Activated naive CD8-positive, alpha-beta T cell treated with anti-CD3 and anti-CD28 coated beads, Interleukin-2, amount 50 U/mL, for 24 hours (primary cell): ENCODE data around the gene ITPRID2.

Experiments
- ATAC-seq: fragments of 150-1000 bp; cut with Tn5 transposase; one replicate; pipeline ENCODE4 v1.10.0; 2021
- DNase-seq: peaks from one replicate; pipeline ENCODE4 v3.0.0; 2021
- H3K27ac Mint-ChIP-seq: one replicate; pipeline ENCODE4 v1.8.0; 2021; ENCODE audit warnings: mild to moderate bottlenecking, mixed read lengths
- H3K27me3 Mint-ChIP-seq: one replicate; pipeline ENCODE4 v1.8.0; 2021; ENCODE audit warnings: mixed read lengths
- H3K36me3 Mint-ChIP-seq: one replicate; pipeline ENCODE4 v1.8.0; 2021; ENCODE audit warnings: low read depth, mixed read lengths
- H3K4me1 Mint-ChIP-seq: one replicate; pipeline ENCODE4 v1.8.0; 2021; ENCODE audit warnings: mixed read lengths
- H3K4me3 Mint-ChIP-seq: one replicate; pipeline ENCODE4 v1.8.0; 2021; ENCODE audit warnings: mild to moderate bottlenecking, moderate library complexity, mixed read lengths
- H3K9me3 Mint-ChIP-seq: one replicate; pipeline ENCODE4 v1.8.0; 2021; ENCODE audit warnings: mixed read lengths

Gene ITPRID2

GRCh38 chr2:181891258-181891965, at the start of gene ITPRID2:
TSS of gene ITPRID2 (plus strand) at chr2:181891730. CDS start at chr2:181892067, 337 bp downstream.
- H3K4me1 Mint-ChIP-seq = peaks cover 30% of the 10 kb centered on the region
- H3K27ac Mint-ChIP-seq = peak within 1 kb of the TSS; percentile 91
- peak within 1 kb of the TSS; percentile 98 for H3K4me3 Mint-ChIP-seq
- H3K9me3 Mint-ChIP-seq = no peaks in the 10 kb centered on the region
- DNase-seq = peak; percentile 74
- ATAC-seq = peak; percentile 97
- peaks cover 20% of the 10 kb centered on the region for H3K36me3 Mint-ChIP-seq
- peaks cover 22% of the 10 kb centered on the region for H3K27me3 Mint-ChIP-seq

GRCh38 chr2:181844551-181845290, 46.8 kb upstream of the ITPRID2 start:
- Mint-ChIP-seq H3K4me1 (peaks cover 3% of the 10 kb centered on the region), H3K27ac (no peak overlapping the region), H3K36me3 (no peaks in the 10 kb centered on the region), H3K27me3 (peaks cover 11% of the 10 kb centered on the region), H3K9me3 (no peaks in the 10 kb centered on the region), H3K4me3 (no peak overlapping the region)
- ATAC-seq (no peak), DNase-seq (no peak)

DNA sequence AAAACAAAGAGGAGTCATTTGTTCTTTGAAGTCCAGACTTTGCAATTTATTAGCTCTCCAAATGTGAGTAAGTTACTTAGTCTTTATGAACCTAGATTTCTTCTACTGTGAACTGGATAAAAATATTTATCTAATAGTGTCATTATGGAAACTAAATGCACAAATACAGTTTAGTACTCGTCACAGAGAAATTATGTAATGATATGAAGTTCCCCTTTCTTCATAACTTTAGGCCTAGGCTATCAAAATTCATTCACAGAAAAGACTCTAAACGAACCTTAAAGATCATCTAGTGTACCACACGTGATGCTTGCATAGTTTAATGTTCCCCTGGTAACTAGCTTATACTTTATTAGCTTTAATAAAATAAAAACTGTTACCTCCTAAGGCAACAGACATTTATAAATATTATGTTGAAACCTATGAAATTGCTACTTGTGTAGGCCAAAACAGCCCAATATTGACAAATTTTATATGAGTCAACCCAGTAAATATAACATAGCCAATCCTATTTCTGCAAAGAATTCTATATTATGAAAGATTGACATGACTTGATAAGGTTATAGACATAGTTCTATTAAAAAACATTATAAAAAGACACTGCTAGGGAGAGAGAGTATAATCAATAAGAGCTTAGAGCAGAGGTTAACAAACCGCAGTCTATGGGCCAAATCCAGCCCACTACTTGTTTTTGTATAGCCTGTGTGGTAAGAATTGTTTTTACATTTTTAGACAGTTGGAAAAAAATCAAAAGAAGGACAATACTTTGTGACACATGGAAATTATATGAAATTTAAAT, 44.9 kb upstream of the ITPRID2 start:
- DNase-seq = no peak
- Mint-ChIP-seq H3K27ac (no peak overlapping the region), H3K4me3 (no peak overlapping the region), H3K9me3 (no peaks in the 10 kb centered on the region), H3K36me3 (no peaks in the 10 kb centered on the region), H3K27me3 (peaks cover 6% of the 10 kb centered on the region), H3K4me1 (peaks cover 5% of the 10 kb centered on the region)
- no peak for ATAC-seq

DNA sequence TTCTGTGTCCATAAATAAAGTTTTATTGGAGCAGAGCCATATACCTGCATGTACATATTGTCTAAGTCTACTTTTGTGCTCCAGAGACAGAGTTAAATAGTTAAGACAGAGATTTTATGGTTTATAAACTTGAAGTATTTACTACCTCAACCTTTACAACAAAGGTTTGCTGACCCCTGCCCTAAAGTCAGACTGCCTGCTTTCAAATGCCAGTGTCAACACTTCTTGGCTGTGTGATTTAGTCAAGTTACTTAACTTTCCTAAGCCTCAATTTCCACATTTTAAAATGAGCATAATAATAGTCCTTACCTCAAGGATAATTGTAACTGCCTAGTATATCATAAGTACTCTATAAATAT, 44.4 kb upstream of the ITPRID2 start:
- no peak overlapping the region for H3K4me3 Mint-ChIP-seq
- DNase-seq (no peak), ATAC-seq (no peak)
- peaks cover 6% of the 10 kb centered on the region for H3K27me3 Mint-ChIP-seq
- no peaks in the 10 kb centered on the region for H3K36me3 Mint-ChIP-seq
- no peaks in the 10 kb centered on the region for H3K9me3 Mint-ChIP-seq
- H3K27ac Mint-ChIP-seq = no peak overlapping the region
- peaks cover 5% of the 10 kb centered on the region for H3K4me1 Mint-ChIP-seq

DNA sequence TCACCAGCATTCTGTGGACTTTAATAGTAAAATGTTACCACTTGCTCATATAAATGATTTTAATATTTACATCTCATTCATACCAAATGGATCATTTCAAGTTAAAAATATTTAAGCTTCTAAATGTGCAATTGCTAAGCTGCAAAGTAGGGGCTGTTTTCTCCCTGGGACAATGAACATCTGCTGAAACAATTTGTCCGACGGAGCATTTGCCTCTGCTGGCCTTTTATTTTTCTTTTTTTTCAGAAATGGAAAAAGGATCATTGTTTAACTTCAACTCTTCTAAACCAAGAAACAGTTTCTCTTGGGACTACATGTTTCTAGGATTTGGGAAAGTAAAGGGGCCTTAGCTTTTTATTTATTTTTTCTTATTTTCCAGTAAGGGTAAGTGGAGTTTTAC, 43.8 kb upstream of the ITPRID2 start:
- DNase-seq (no peak), ATAC-seq (no peak)
- H3K27ac Mint-ChIP-seq = no peak overlapping the region
- H3K4me1 Mint-ChIP-seq = peaks cover 5% of the 10 kb centered on the region
- H3K27me3 Mint-ChIP-seq = peaks cover 6% of the 10 kb centered on the region
- no peaks in the 10 kb centered on the region for H3K9me3 Mint-ChIP-seq
- no peak overlapping the region for H3K4me3 Mint-ChIP-seq
- no peaks in the 10 kb centered on the region for H3K36me3 Mint-ChIP-seq

- ATAC-seq = no peak
- Mint-ChIP-seq H3K27me3 (peaks cover 4% of the 10 kb centered on the region), H3K4me1 (peaks cover 5% of the 10 kb centered on the region), H3K9me3 (no peaks in the 10 kb centered on the region), H3K36me3 (no peaks in the 10 kb centered on the region), H3K27ac (no peak overlapping the region), H3K4me3 (no peak overlapping the region)
- no peak for DNase-seq
Measured at GRCh38 chr2:181848261-181848886, 43.2 kb upstream of the ITPRID2 start.

GRCh38 chr2:181849601-181850000, 41.9 kb upstream of the ITPRID2 start:
- no peaks in the 10 kb centered on the region for H3K36me3 Mint-ChIP-seq
- no peak overlapping the region for H3K4me3 Mint-ChIP-seq
- H3K9me3 Mint-ChIP-seq = no peaks in the 10 kb centered on the region

DNA sequence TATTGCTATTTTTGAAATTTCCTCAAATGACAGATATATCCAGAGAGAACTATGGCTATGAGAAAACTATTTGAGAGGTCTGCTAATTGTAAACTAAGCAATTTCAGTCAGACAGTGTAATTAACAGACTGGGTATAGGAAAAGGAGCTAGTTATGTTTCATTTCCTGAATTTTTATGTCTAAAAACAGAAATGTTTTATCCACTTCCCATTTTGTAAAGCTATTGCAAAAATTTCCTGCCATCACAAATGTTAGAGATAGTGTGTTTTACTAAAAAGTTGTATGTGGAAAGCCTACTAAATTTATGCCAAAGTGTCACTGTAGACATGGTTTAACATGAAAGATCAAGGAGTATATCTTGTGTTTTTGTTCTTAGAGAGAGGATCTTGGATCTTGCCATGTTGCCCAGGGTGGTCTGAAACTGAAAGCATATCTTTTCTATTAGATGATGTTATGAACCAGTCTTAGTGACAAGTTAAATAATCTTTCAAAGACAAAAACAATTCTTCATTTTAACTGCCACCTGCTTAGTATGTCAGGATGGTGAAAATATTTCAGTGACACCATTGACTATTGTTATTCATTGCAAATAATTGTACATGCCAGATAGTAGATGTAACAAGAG, 40.5 kb upstream of the ITPRID2 start:
- Mint-ChIP-seq H3K9me3 (no peaks in the 10 kb centered on the region), H3K36me3 (no peaks in the 10 kb centered on the region), H3K27ac (no peak overlapping the region), H3K4me1 (peaks cover 5% of the 10 kb centered on the region), H3K27me3 (no peaks in the 10 kb centered on the region), H3K4me3 (no peak overlapping the region)
- DNase-seq (no peak), ATAC-seq (no peak)

More at GRCh38 chr2:181849601-181850000, 41.9 kb upstream of the ITPRID2 start:
- ATAC-seq (no peak), DNase-seq (no peak)
- peaks cover 5% of the 10 kb centered on the region for H3K4me1 Mint-ChIP-seq
- no peak overlapping the region for H3K27ac Mint-ChIP-seq
- H3K27me3 Mint-ChIP-seq = peaks cover 1% of the 10 kb centered on the region

DNA sequence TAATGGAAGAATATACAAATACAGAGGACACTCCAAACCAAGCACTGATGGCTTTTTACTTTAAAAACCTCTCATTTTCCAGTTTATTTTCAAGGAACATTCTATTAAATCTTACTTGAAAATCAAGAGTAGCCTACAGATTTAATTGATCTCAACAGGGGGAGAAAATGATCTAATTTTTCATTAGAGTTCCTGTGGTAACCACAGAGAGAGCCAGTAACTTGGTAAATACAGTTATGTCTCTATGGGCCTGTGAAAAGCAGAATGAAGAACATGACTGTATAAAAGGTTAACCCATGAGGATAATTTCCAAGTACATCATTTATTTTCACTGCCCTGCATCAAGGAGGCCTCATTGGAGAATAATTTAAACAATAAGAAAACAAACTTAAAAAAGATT, 39.8 kb upstream of the ITPRID2 start:
- Mint-ChIP-seq H3K4me1 (peaks cover 5% of the 10 kb centered on the region), H3K36me3 (no peaks in the 10 kb centered on the region), H3K27me3 (no peaks in the 10 kb centered on the region), H3K9me3 (no peaks in the 10 kb centered on the region), H3K4me3 (no peak overlapping the region), H3K27ac (no peak overlapping the region)
- ATAC-seq = no peak
- DNase-seq = no peak

- no peaks in the 10 kb centered on the region for H3K9me3 Mint-ChIP-seq
- ATAC-seq (no peak), DNase-seq (no peak)
- H3K36me3 Mint-ChIP-seq = no peaks in the 10 kb centered on the region
- H3K4me1 Mint-ChIP-seq = peaks cover 3% of the 10 kb centered on the region
- no peak overlapping the region for H3K27ac Mint-ChIP-seq
- no peaks in the 10 kb centered on the region for H3K27me3 Mint-ChIP-seq
- no peak overlapping the region for H3K4me3 Mint-ChIP-seq
Measured at GRCh38 chr2:181853696-181854095, 37.8 kb upstream of the ITPRID2 start.

DNA sequence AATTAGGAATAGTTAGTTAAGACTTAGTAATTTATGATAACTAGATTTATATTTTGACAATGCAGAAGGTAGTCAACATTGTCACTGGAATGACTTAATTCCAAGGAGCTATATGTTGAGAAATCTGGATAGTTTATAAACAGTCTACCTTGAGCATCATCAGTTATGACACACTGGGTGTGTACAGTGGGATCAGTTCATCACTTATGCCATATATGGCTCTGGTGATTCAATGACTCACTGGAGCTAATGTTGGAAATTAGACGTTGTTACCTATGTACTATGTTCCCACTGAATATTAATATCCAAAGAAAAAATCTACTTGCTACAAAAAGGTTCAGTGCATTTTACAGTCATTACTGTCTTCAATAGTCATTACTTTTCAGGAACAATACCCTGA, 34.0 kb upstream of the ITPRID2 start:
- ATAC-seq = no peak
- DNase-seq = no peak
- H3K27me3 Mint-ChIP-seq = no peaks in the 10 kb centered on the region
- no peaks in the 10 kb centered on the region for H3K9me3 Mint-ChIP-seq
- no peak overlapping the region for H3K27ac Mint-ChIP-seq
- H3K36me3 Mint-ChIP-seq = no peaks in the 10 kb centered on the region
- no peaks in the 10 kb centered on the region for H3K4me1 Mint-ChIP-seq
- H3K4me3 Mint-ChIP-seq = no peak overlapping the region

DNA sequence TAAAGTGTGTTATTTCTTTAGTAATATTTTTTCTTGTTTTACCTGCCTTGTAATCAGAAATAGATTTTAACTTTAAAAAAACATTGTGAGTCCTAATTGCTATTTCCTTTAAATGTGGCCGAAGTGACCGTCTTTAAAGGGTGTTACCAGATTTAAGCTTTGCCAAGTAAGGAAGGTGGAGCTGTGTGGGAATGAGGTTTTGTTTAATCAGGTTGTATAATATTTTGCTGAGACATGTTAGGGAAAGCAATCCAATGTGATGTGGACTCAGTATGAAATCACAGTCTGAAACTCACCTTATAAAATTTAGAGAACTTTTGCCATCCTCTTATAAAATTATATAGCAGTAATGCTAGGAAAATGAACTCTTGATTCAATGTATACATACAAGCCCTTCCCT, 32.9 kb upstream of the ITPRID2 start:
- H3K27me3 Mint-ChIP-seq = no peaks in the 10 kb centered on the region
- ATAC-seq = no peak
- no peak for DNase-seq
- H3K36me3 Mint-ChIP-seq = no peaks in the 10 kb centered on the region
- no peaks in the 10 kb centered on the region for H3K9me3 Mint-ChIP-seq
- H3K27ac Mint-ChIP-seq = no peak overlapping the region
- no peaks in the 10 kb centered on the region for H3K4me1 Mint-ChIP-seq
- no peak overlapping the region for H3K4me3 Mint-ChIP-seq

DNA sequence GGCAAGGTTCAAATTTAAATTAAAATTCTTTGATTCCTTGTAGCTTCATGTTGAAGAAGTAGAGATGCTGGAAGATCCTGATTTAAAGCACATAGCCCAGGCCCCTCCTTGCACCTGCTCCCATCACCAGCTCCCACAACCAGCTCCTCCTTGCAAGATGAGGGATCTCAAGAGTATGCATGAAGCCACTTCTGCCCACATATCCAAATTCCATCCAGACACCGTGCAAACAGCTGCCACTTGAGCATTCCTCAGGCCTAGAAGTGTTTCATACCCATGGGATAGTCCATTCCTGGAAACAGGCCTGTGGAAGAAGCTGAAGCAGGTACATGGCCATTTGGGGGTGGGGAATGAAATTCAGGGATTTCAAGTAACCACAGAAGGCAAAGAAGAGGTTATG, 32.4 kb upstream of the ITPRID2 start:
- Mint-ChIP-seq H3K36me3 (no peaks in the 10 kb centered on the region), H3K27ac (no peak overlapping the region), H3K4me1 (no peaks in the 10 kb centered on the region), H3K27me3 (no peaks in the 10 kb centered on the region), H3K9me3 (no peaks in the 10 kb centered on the region), H3K4me3 (no peak overlapping the region)
- DNase-seq = no peak
- ATAC-seq = no peak

GRCh38 chr2:181859803-181860202, 31.7 kb upstream of the ITPRID2 start:
- Mint-ChIP-seq H3K27me3 (peaks cover 4% of the 10 kb centered on the region), H3K36me3 (no peaks in the 10 kb centered on the region), H3K27ac (no peak overlapping the region), H3K4me3 (no peak overlapping the region), H3K9me3 (no peaks in the 10 kb centered on the region), H3K4me1 (no peaks in the 10 kb centered on the region)
- ATAC-seq = no peak
- DNase-seq = no peak
